ENCODE data around the gene CSGALNACT2. TPM values are rescaled to one million over a fixed set of nuclear protein-coding genes. Genes with fewer than 3 reads are reported as not detected.

The CSGALNACT2 gene
- total RNA-seq, 1 experiment from 2014 or later, result 8.9 TPM

GRCh38 chr10:43211431-43212042 is 73.3 kb downstream of the CSGALNACT2 start:
- Histone ChIP-seq H3K9me3 (ENCODE audit: control insufficient read depth, low read depth, low read length) (no peaks in the 10 kb centered on the region), H2BK15ac (ENCODE audit: low read depth, low read length) (no peak overlapping the region), H2BK12ac (ENCODE audit: insufficient read length, low read depth, low read length) (no peak overlapping the region), H3K56ac (ENCODE audit: insufficient read length, low read depth, low read length) (no peak overlapping the region), H3K23me2 (ENCODE audit: insufficient read length, low read depth, low read length, poor library complexity, severe bottlenecking) (no peaks in the 10 kb centered on the region), H3K4ac (ENCODE audit: low read depth, low read length) (no peak overlapping the region), H3K27me3 (ENCODE audit: insufficient read depth, low read length) (no peaks in the 10 kb centered on the region), H4K8ac (replicated peaks; ENCODE audit: insufficient read length, low read depth, low read length) (no peak overlapping the region), H2AFZ (ENCODE audit: low read length) (no peak overlapping the region), H4K91ac (ENCODE audit: insufficient read length, low read depth, low read length) (no peak overlapping the region), H4K20me1 (ENCODE audit: control insufficient read depth, insufficient read depth, insufficient read length) (no peaks in the 10 kb centered on the region), H3K18ac (ENCODE audit: insufficient read length, low read depth, low read length) (no peak overlapping the region), H3K23ac (ENCODE audit: insufficient read length, low read depth, low read length) (no peak overlapping the region), H3K9ac (ENCODE audit: extremely low read depth, insufficient read length, low read length) (no peak overlapping the region), H2AK5ac (ENCODE audit: insufficient read length, low read length) (no peak overlapping the region), H2BK20ac (ENCODE audit: low read depth, low read length, poor library complexity, severe bottlenecking) (no peak overlapping the region), H3K14ac (ENCODE audit: insufficient read depth, low read length) (no peak overlapping the region), H2BK120ac (ENCODE audit: low read depth, low read length, poor library complexity, severe bottlenecking) (no peak overlapping the region), H3K79me1 (ENCODE audit: insufficient read depth, low read depth, low read length, poor library complexity, severe bottlenecking) (no peaks in the 10 kb centered on the region), H3K4me1 (ENCODE audit: insufficient read depth, low read length) (no peaks in the 10 kb centered on the region), H3K27ac (ENCODE audit: insufficient read length, low read depth, low read length) (no peak overlapping the region), H3K4me2 (ENCODE audit: insufficient read depth, insufficient read length, low read length) (no peak overlapping the region), H3K79me2 (ENCODE audit: insufficient read depth, low read length) (no peaks in the 10 kb centered on the region), H4K5ac (ENCODE audit: insufficient read length, low read depth, low read length) (no peak overlapping the region), H3T11ph (ENCODE audit: low read length) (no peak overlapping the region), H2BK5ac (ENCODE audit: insufficient read length, low read length) (no peak overlapping the region)
- no peak for TF ChIP-seq CTCF (conservative IDR thresholded peaks at IDR 0.05)
- no CpG with 5 or more reads among the region's 8 CpGs for WGBS (ENCODE audit: extremely low coverage, insufficient read length, low lambda C conversion rate)
- DNase-seq, result no peak
- Mint-ChIP-seq H3K27me3 (ENCODE audit: low read depth) (peaks cover 1% of the 10 kb centered on the region), H3K27ac (no peak overlapping the region), H3K9me3 (no peaks in the 10 kb centered on the region), H3K4me1 (peaks cover 5 to 7% of the 10 kb centered on the region in 2 experiments; a peak in 3 of 4 replicates), H3K36me3 (ENCODE audit: insufficient read depth in 1 of 3, low read depth in 3 of 3) (no peaks in the 10 kb centered on the region), H3K4me3 (no peak overlapping the region)
